ENCODE data around the gene LRRC37A3. TPM values are rescaled to one million over a fixed set of nuclear protein-coding genes. Genes with fewer than 3 reads are reported as not detected.
A peak's percentile ranks its signal among the peaks of the same experiment; 100 is the strongest.
"Not testable (repeated sequence)": the region's sequence is repeated elsewhere in the genome, so short reads cannot be mapped to it uniquely, and the experiment has no call there.

The LRRC37A3 gene
- 5.6 TPM for total RNA-seq

GRCh38 chr17:64919289-64920025 is at the start of gene LRRC37A3:
TSS of gene LRRC37A3 (minus strand) at chr17:64919478. CDS start at chr17:64897257, 22,221 bp downstream.
- peak; percentile 99 for ATAC-seq

GRCh38 chr17:64965873-64966287 is 46.6 kb upstream of the LRRC37A3 start:
- ATAC-seq = peak; percentile 91

GRCh38 chr17:64965256-64965872 is 46.1 kb upstream of the LRRC37A3 start:
- not testable (repeated sequence) for ATAC-seq

GRCh38 chr17:64964796-64965195 is 45.5 kb upstream of the LRRC37A3 start:
- no peak for ATAC-seq

- ATAC-seq = not testable (repeated sequence)
Observed at GRCh38 chr17:64963814-64964213, 44.5 kb upstream of the LRRC37A3 start.

GRCh38 chr17:64961563-64962378 is 42.5 kb upstream of the LRRC37A3 start:
- ATAC-seq = peak; percentile 80

GRCh38 chr17:64951877-64952276 is 32.6 kb upstream of the LRRC37A3 start:
- no peak for ATAC-seq

GRCh38 chr17:64950871-64951270 is 31.6 kb upstream of the LRRC37A3 start:
- no peak for ATAC-seq

GRCh38 chr17:64947152-64947551 is 27.9 kb upstream of the LRRC37A3 start:
- ATAC-seq = no peak

- ATAC-seq = no peak
Observed at GRCh38 chr17:64941761-64942160, 22.5 kb upstream of the LRRC37A3 start.

- no peak for ATAC-seq
Observed at GRCh38 chr17:64941045-64941444, 21.8 kb upstream of the LRRC37A3 start.

- peak; percentile 48 for ATAC-seq
Observed at GRCh38 chr17:64940055-64940454, 20.8 kb upstream of the LRRC37A3 start.

- peak; percentile 53 for ATAC-seq
Observed at GRCh38 chr17:64938925-64939474, 19.7 kb upstream of the LRRC37A3 start.

- ATAC-seq = peak; percentile 67
Observed at GRCh38 chr17:64938290-64938689, 19.0 kb upstream of the LRRC37A3 start.

- no peak for ATAC-seq
Observed at GRCh38 chr17:64936117-64936516, 16.8 kb upstream of the LRRC37A3 start.

- not testable (repeated sequence) for ATAC-seq
Observed at GRCh38 chr17:64934284-64934778, 15.1 kb upstream of the LRRC37A3 start.

- not testable (repeated sequence) for ATAC-seq
Observed at GRCh38 chr17:64932850-64933249, 13.6 kb upstream of the LRRC37A3 start.

GRCh38 chr17:64930374-64930773 is 11.1 kb upstream of the LRRC37A3 start:
- not testable (repeated sequence) for ATAC-seq

- ATAC-seq = not testable (repeated sequence)
Observed at GRCh38 chr17:64929419-64930209, 10.3 kb upstream of the LRRC37A3 start.

GRCh38 chr17:64928701-64929100 is 9.4 kb upstream of the LRRC37A3 start:
- ATAC-seq = not testable (repeated sequence)

- ATAC-seq = peak; percentile 84
Observed at GRCh38 chr17:64927444-64927843, 8.2 kb upstream of the LRRC37A3 start.

- ATAC-seq = not testable (repeated sequence)
Observed at GRCh38 chr17:64926430-64926829, 7.2 kb upstream of the LRRC37A3 start.

Data from esophagus mucosa (tissue), 1 donor.